Measurements from ENCODE around the gene RIPOR1. TPM values are rescaled to one million over a fixed set of nuclear protein-coding genes. Genes with fewer than 3 reads are reported as not detected.

Gene RIPOR1, protein sequence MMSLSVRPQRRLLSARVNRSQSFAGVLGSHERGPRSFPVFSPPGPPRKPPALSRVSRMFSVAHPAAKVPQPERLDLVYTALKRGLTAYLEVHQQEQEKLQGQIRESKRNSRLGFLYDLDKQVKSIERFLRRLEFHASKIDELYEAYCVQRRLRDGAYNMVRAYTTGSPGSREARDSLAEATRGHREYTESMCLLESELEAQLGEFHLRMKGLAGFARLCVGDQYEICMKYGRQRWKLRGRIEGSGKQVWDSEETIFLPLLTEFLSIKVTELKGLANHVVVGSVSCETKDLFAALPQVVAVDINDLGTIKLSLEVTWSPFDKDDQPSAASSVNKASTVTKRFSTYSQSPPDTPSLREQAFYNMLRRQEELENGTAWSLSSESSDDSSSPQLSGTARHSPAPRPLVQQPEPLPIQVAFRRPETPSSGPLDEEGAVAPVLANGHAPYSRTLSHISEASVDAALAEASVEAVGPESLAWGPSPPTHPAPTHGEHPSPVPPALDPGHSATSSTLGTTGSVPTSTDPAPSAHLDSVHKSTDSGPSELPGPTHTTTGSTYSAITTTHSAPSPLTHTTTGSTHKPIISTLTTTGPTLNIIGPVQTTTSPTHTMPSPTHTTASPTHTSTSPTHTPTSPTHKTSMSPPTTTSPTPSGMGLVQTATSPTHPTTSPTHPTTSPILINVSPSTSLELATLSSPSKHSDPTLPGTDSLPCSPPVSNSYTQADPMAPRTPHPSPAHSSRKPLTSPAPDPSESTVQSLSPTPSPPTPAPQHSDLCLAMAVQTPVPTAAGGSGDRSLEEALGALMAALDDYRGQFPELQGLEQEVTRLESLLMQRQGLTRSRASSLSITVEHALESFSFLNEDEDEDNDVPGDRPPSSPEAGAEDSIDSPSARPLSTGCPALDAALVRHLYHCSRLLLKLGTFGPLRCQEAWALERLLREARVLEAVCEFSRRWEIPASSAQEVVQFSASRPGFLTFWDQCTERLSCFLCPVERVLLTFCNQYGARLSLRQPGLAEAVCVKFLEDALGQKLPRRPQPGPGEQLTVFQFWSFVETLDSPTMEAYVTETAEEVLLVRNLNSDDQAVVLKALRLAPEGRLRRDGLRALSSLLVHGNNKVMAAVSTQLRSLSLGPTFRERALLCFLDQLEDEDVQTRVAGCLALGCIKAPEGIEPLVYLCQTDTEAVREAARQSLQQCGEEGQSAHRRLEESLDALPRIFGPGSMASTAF
- 10 to 100 TPM; 18.9 to 24.1 TPM for total RNA-seq

DNA sequence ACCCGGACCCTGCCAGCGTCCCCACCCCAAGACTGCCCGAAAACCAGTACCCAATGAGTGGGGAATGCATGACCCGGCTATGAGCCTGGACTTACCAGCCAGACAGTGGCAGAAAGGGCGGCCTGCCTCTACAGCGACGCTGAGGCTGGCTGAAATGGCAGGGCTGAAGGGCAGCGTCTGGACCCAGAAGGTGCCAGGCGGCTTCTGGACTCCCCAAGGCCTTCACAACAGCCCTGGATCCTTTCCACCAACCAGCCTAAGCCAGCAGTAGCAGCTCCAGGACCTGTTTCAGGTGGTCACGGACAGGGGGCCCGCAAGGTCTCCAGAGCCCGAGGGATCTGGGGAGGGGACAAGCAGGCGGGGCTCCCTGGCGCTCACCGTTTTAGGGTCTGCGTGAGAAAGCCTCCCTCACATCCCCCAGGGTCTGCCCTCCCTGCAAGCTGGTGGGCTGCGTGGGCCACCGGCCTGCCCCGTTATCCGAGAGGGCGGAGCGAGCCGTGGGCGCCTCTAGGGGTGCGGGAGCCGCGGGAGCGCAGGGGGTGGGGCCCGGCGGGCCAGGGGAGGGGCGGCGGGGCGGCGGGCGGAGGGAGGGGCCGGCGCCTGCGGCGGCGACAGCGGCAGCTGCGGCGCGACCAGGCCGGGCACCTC is at the start of gene RIPOR1:
RIPOR1 (plus strand) TSS at position 608 of the 648 bp plus-strand sequence. CDS start 9,618 bp downstream, outside the sequence.
- intact Hi-C loops (cut with DNase I, micrococcal nuclease) = loop anchor here in 1 of 2 experiments (10.0 kb wide), 2 partner anchors 276 to 316 kb away; partner anchors contain the start of genes CENPT, NUTF2, RANBP10 and THAP11
- H3K36me3 Mint-ChIP-seq (ENCODE audit: low read depth) = no peaks in the 10 kb centered on the region
- H3K4me1 Mint-ChIP-seq = peaks cover 7% of the 10 kb centered on the region
- H3K27me3 Mint-ChIP-seq = peaks cover 14% of the 10 kb centered on the region
- H3K27ac Mint-ChIP-seq = peak within 1 kb of the TSS; percentile 58
- POLR2A ChIA-PET = interaction anchor here (0.8 to 1.2 kb wide), 2 partner anchors 33 to 117 kb away, joined by 4 read pairs; partner anchors contain the start of gene CARMIL2
- H3K4me3 Mint-ChIP-seq = peak within 1 kb of the TSS; percentile 64
- CTCF ChIA-PET = interaction anchor here (0.6 to 5.2 kb wide), 4 partner anchors 7 to 1596 kb away, joined by 3 to 43 read pairs (median 6); no protein-coding TSS in a partner anchor
- ATAC-seq (peak; percentile 67), DNase-seq (peak; percentile 65)
- no peaks in the 10 kb centered on the region for H3K9me3 Mint-ChIP-seq (ENCODE audit: low read depth)

DNA sequence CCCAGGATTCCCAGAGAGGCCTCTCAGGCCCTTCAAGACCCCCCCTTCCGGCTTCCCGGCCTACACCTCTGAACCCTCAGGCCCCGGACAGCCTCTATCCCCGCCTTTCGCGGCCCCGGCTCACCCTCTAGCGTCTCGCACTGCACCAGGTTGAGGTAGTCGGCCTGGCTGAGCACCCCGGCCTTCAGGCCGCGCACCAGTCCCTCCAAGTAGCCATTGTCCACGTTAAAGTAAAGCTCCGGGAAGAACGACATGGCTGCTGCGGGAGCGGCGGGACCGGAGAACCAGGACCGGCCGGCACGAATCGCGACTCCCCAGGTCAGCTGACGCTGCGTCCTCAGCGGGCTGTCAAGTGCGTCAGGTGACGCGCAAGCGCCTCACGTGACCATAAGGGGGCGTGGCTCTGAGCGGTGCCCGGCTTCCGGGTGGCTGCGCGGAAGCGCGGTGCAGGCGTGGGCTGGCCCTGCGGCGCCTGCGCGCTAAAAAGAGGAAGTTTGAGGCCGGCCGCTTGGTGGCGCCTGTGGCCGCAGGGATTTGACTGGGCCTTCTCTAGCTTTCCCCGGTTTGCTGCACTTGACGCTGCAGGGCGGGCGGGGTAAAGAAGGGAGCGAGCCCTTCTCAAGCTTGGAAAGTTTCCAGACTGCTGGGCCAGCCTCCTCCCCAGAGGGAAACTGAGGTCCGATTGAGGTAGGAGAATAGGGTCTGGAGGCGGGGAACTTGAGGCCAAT is 47.6 kb upstream of the RIPOR1 start, which contains the start of gene ATP6V0D1:
ATP6V0D1 (minus strand) TSS at position 325 of the 728 bp plus-strand sequence; CDS start at position 254, 71 bp downstream.
- CTCF ChIA-PET = interaction anchor here (0.6 to 22.2 kb wide), 30 partner anchors 9 to 519 kb away, joined by 3 to 390 read pairs (median 4); partner anchors contain the start of genes C16orf86, CTCF, ENKD1 and TMEM208
- DNase-seq (peak; percentile 100), ATAC-seq (peak; percentile 92)
- POLR2A ChIA-PET = interaction anchor here (0.5 to 1.7 kb wide), 6 partner anchors 81 to 497 kb away, joined by 3 to 4 read pairs (median 3); partner anchors contain the start of genes ACD, CARMIL2, CTCF and RANBP10
- peak within 1 kb of the TSS; percentile 98 for H3K27ac Mint-ChIP-seq
- intact Hi-C loops (cut with DNase I, micrococcal nuclease) = loop anchor here (1.0 to 5.0 kb wide), 18 partner anchors 33 to 455 kb away; partner anchors contain the start of genes ACD (in 2 of the 2), CTCF (in 2 of the 2), PARD6A (in 2 of the 2) and C16orf86 (in 1 of the 2)
- no peaks in the 10 kb centered on the region for H3K9me3 Mint-ChIP-seq (ENCODE audit: low read depth)
- peaks cover 31% of the 10 kb centered on the region for H3K4me1 Mint-ChIP-seq
- no peaks in the 10 kb centered on the region for H3K27me3 Mint-ChIP-seq
- peak within 1 kb of the TSS; percentile 97 for H3K4me3 Mint-ChIP-seq
- peaks cover 10% of the 10 kb centered on the region for H3K36me3 Mint-ChIP-seq (ENCODE audit: low read depth)

DNA sequence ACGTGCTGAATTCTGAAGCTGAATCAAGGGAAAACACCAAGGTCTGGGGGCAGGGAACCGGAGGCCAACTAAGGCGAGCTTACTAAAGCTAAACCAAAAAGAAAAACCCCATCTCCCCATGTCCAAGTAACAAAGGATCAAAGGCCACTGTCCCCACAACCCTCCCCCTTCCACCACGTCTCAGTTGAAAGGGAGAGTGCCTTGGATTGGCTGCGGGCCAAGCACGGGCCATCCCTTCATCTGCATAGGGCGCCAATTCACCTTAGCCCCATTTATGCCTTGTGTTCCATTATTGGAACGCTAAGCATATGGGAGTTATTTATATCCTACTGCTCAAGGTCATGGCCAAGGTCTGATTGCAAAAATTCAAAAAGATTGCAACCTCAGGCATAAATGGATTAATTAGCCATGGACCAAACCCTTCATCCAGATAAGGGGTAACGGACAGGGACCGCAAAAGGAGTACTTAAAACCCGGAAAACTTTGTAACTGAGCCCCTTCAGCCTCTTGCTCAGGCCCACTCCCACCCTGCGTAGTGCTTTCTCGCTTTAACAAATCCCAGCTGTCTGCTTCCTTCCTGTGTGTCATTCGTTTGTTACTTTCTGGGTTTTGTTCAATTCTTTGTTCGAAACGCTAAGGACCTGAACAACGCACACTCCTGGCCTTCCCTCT is 46.9 kb upstream of the RIPOR1 start:
- intact Hi-C loops (cut with DNase I, micrococcal nuclease) = loop anchor here (1.0 to 5.0 kb wide), 18 partner anchors 33 to 455 kb away; partner anchors contain the start of genes ACD (in 2 of the 2), CTCF (in 2 of the 2), PARD6A (in 2 of the 2) and C16orf86 (in 1 of the 2)
- no peaks in the 10 kb centered on the region for H3K9me3 Mint-ChIP-seq (ENCODE audit: low read depth)

DNA sequence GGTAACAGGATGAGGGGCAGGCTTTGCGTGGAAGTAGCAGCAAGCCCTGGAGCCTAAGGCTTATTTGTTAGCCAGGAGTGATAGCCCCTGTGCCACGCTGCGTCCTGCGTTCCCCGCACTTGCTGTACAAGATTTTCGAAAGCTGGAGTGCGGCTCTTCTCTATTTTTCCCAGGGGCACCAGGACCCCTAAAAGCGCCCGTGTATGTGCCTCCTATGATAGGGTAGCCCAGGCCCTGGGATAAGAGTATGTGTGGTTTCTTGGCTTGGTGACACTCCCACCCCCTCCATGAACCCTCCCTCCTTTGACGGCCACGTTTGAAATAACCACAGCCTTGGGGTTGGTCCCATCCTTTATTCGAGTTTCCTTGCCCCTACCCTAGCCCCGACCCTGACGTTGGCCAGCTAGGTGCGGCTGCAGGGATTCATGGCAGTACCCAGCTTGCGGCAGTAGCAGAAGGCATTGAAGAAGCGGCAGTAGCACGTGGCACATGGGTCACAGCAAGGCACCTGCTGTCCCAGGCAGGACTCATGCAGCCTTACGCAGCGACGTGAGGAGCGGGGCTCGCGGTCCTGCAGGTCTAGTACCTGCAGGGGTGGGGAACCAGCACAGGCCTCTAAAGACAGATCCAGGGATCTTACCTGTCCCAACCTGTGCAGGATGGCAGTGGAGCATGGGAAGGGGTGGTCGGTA is 46.2 kb upstream of the RIPOR1 start:
- POLR2A ChIA-PET = interaction anchor here (1.7 kb wide), 1 partner anchor 178 kb away, joined by 4 read pairs; the partner anchor contains the start of gene ACD
- peaks cover 22% of the 10 kb centered on the region for H3K4me1 Mint-ChIP-seq
- peaks cover 10% of the 10 kb centered on the region for H3K36me3 Mint-ChIP-seq (ENCODE audit: low read depth)
- peak; percentile 26 for DNase-seq
- CTCF ChIA-PET = interaction anchor here (0.6 to 22.2 kb wide), 15 partner anchors 8 to 487 kb away, joined by 3 to 390 read pairs (median 8); partner anchors contain the start of genes C16orf86 and ENKD1
- peak overlapping the region; percentile 98 for H3K27ac Mint-ChIP-seq
- intact Hi-C loops (cut with DNase I, micrococcal nuclease) = loop anchor here in 1 of 2 experiments (5.0 kb wide), 1 partner anchor 180 kb away; the partner anchor contains the start of genes ACD and PARD6A
- ATAC-seq = no peak
- H3K27me3 Mint-ChIP-seq = no peaks in the 10 kb centered on the region
- peak overlapping the region; percentile 97 for H3K4me3 Mint-ChIP-seq
- H3K9me3 Mint-ChIP-seq (ENCODE audit: low read depth) = no peaks in the 10 kb centered on the region

More for the DNA sequence above, 46.9 kb upstream of the RIPOR1 start:
- Mint-ChIP-seq H3K27ac (peak overlapping the region; percentile 98), H3K4me3 (peak overlapping the region; percentile 97), H3K4me1 (peaks cover 24% of the 10 kb centered on the region), H3K27me3 (no peaks in the 10 kb centered on the region), H3K36me3 (ENCODE audit: low read depth) (peaks cover 10% of the 10 kb centered on the region)
- CTCF ChIA-PET = interaction anchor here (0.6 to 22.2 kb wide), 30 partner anchors 9 to 519 kb away, joined by 3 to 390 read pairs (median 4); partner anchors contain the start of genes C16orf86, CTCF, ENKD1 and TMEM208
- DNase-seq (peak; percentile 77), ATAC-seq (peak; percentile 35)
- POLR2A ChIA-PET = interaction anchor here (0.5 to 1.7 kb wide), 5 partner anchors 80 to 498 kb away, joined by 3 to 4 read pairs (median 3); partner anchors contain the start of genes ACD, CARMIL2 and CTCF

DNA sequence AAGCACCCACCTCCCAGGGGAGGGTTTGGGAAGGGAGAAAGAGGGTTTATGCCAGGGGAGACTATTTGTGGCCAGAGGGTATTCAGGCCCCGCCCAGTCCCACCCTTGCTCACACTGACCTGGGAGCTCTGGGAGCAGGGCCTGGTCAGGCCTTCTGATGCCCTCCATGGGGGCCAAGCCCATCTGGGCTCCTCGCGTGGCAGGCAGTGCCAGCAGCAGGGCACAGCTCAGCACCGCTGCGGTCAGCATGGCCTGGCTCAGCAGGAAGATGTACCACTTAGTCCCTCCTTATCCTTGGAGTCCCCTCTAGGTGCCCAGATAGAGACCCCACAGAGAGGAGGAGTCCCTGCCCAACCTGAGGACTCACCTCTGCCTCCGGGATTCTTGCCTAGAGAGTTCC is 45.5 kb upstream of the RIPOR1 start, which contains the start of gene AGRP:
AGRP (minus strand) TSS at position 398 of the 400 bp plus-strand sequence; CDS start at position 249, 149 bp downstream.
- H3K9me3 Mint-ChIP-seq (ENCODE audit: low read depth) = no peaks in the 10 kb centered on the region
- H3K27ac Mint-ChIP-seq = peak within 1 kb of the TSS; percentile 98
- ChIA-PET POLR2A (no interaction called here), CTCF (interaction anchor here (22.2 kb wide), 1 partner anchor 33 kb away, joined by 390 read pairs; no protein-coding TSS in a partner anchor)
- intact Hi-C loops (cut with DNase I, micrococcal nuclease) = loop anchor here in 1 of 2 experiments (5.0 kb wide), 1 partner anchor 179 kb away; the partner anchor contains the start of genes ACD and PARD6A
- DNase-seq = no peak
- no peaks in the 10 kb centered on the region for H3K27me3 Mint-ChIP-seq
- ATAC-seq = no peak
- peaks cover 10% of the 10 kb centered on the region for H3K36me3 Mint-ChIP-seq (ENCODE audit: low read depth)
- H3K4me3 Mint-ChIP-seq = peak within 1 kb of the TSS; percentile 97
- H3K4me1 Mint-ChIP-seq = peaks cover 25% of the 10 kb centered on the region

DNA sequence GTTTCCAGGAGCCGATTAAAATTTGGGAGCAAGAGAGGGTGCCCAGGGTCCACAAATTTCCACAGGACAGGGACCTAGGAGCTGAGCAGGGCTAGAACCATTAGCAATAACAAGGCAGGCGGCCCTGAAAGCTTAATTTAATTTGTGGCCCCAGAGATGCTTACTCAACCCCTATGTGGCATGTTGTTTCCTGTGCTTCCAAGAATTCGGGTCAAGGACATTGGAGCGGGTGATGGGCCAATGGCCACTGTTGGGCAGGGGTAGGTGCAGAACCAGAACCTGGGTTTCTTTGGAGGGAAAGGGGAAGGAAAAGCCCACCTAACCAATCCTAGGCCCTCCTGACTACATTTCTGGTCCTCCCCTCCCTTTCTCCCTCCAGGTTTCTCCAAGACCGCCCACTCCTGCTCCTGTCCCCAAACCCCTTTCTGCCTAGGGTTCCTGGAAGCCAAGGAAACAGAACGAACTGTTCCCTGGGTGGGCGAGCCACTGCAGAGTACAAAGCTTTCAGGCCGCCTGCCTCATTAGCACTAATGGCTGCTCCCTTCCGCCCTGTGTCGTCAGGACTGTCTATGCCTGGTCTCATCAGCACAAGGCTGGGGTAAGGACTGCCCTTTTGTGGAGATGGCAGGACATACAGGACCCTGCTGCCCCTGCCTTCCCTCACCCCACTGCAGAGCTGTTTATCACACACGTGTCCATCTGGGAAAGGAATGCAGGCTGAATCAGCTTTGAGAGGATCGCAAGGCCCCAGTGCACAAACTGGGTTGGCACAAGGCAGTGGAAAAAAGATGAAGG is 44.7 kb upstream of the RIPOR1 start:
- DNase-seq (no peak), ATAC-seq (no peak)
- Mint-ChIP-seq H3K27ac (peak overlapping the region; percentile 19), H3K27me3 (no peaks in the 10 kb centered on the region), H3K36me3 (ENCODE audit: low read depth) (peaks cover 10% of the 10 kb centered on the region), H3K4me1 (peaks cover 24% of the 10 kb centered on the region), H3K9me3 (ENCODE audit: low read depth) (no peaks in the 10 kb centered on the region), H3K4me3 (no peak overlapping the region)
- intact Hi-C loops (cut with DNase I, micrococcal nuclease) = loop anchor here in 1 of 2 experiments (5.0 kb wide), 1 partner anchor 178 kb away; the partner anchor contains the start of genes ACD and PARD6A
- POLR2A ChIA-PET = interaction anchor here (0.7 kb wide), 1 partner anchor 318 kb away, joined by 3 read pairs; no protein-coding TSS in a partner anchor
- CTCF ChIA-PET = interaction anchor here (0.6 to 22.2 kb wide), 3 partner anchors 32 to 166 kb away, joined by 3 to 390 read pairs (median 4); no protein-coding TSS in a partner anchor

DNA sequence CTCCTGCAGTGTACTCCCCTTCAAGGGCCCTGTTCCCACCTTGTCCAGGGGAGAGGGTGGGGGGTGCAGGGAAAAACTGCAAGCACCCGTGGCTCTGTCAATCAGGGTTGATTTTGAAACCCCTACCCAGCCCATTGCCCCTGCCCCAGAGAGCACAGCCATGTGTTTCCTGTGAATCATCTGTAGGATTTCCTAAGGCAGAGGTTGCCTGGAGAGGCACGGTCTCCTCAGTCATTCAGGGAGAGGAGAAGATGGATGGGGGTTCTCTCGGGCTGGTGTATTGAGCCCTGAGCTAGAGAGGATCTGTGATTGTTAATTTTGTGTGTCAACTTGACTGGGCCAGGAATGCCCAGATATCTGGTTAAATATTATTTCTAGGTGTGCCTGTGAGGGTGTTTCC is 41.8 kb upstream of the RIPOR1 start:
- no peak for DNase-seq
- ChIA-PET CTCF (interaction anchor here (1.6 to 22.2 kb wide), 2 partner anchors 10 to 30 kb away, joined by 5 to 390 read pairs; no protein-coding TSS in a partner anchor), POLR2A (no interaction called here)
- Mint-ChIP-seq H3K36me3 (ENCODE audit: low read depth) (peaks cover 10% of the 10 kb centered on the region), H3K4me3 (no peak overlapping the region), H3K27me3 (no peaks in the 10 kb centered on the region), H3K27ac (no peak overlapping the region), H3K4me1 (peaks cover 19% of the 10 kb centered on the region), H3K9me3 (ENCODE audit: low read depth) (no peaks in the 10 kb centered on the region)
- intact Hi-C loops (cut with DNase I, micrococcal nuclease) = no loop called here
- ATAC-seq = no peak
